ENCODE data around the gene RERE.

- no peak for TF ChIP-seq CTCF (conservative IDR thresholded peaks at IDR 0.05; ENCODE audit: low read length)
- no peak for TF ChIP-seq EZH2phosphoT487 (IDR thresholded peaks at IDR 0.05; ENCODE audit: borderline replicate concordance, low read depth, low read length)
These were observed 124.3 kb downstream of the RERE start for GRCh38 chr1:8693107-8693506.

Measured in OCI-LY7 (cell line).